Measurements from ENCODE around the gene PRPH.

- TF ChIP-seq CTCF (conservative IDR thresholded peaks at IDR 0.05; ENCODE audit: low read depth, low read length) (no peak), EZH2 (IDR thresholded peaks at IDR 0.05; ENCODE audit: borderline replicate concordance, low read depth, low read length, poor library complexity, severe bottlenecking) (no peak)
These were observed 204 bp upstream of the PRPH start for GRCh38 chr12:49294804-49295081.

Data from A673 (cell line).